GM12878 (cell line): ENCODE measurements around the gene NSMCE4A. TPM values are rescaled to one million over a fixed set of nuclear protein-coding genes. Genes with fewer than 3 reads are reported as not detected.

Experiments used
- ATAC-seq: fragments of 200-7000 bp; cut with Tn5 transposase; 3 replicates; pipeline ENCODE4 v1.9.1; 2020; ENCODE audit warnings: mild to moderate bottlenecking, moderate library complexity
- BruUV-seq: library from RNA; stranded (reverse); fragments of 400-500 nt; replicated peaks from 2 replicates; lab custom pipeline; 2021; lab: Mats Ljungman, UMichigan
- CTCF ChIA-PET: fragments of 300-600 bp; sonication (Branson Sonifier 250); formaldehyde crosslinking; extraction: SDS; loops from one replicate; lab custom pipeline; 2021; ENCODE audit warnings: inconsistent platforms; lab: Yijun Ruan, JAX
- POLR2A ChIA-PET: fragments of 350-600 bp; formaldehyde crosslinking; extraction: SDS; loops from one replicate; lab custom pipeline; 2021; ENCODE audit warnings: inconsistent platforms; lab: Charles Lee
- RAD21 ChIA-PET: fragments of 300-600 bp; sonication (Branson Sonifier 250); formaldehyde crosslinking; loops from one replicate; lab custom pipeline; 2023; ENCODE audit warnings: antibody characterized with exemption; ENCODE audit not compliant: unreplicated experiment; lab: Charles Lee
- SMC1A ChIA-PET: fragments of 300-600 bp; sonication (Branson Sonifier 250); formaldehyde crosslinking; loops from one replicate; lab custom pipeline; 2023; ENCODE audit not compliant: unreplicated experiment, uncharacterized antibody; lab: Charles Lee
- DNase-seq: peaks from one replicate; pipeline ENCODE4 v3.0.0-alpha.2; 2011; ENCODE audit warnings: low read depth, low spot score
- FAIRE-seq: peaks from 3 replicates; lab custom pipeline; 2011; peaks lifted over from hg19 to GRCh38; lab: Jason Lieb, UNC
- H2AFZ ChIP-seq: 2 replicates; pipeline ENCODE4 v1.6.0; 2011; ENCODE audit warnings: low read depth, low read length, control low read depth; ENCODE audit not compliant: control insufficient read depth
- H3K27ac ChIP-seq: 2 replicates; pipeline ENCODE4 v1.5.1; 2011; ENCODE audit warnings: control low read depth; ENCODE audit not compliant: control insufficient read depth, insufficient read depth
- H3K27me3 ChIP-seq, 2 experiments: replicated peaks in 1 of 2; 2 replicates each; pipeline versions ENCODE4 v1.6.0 to v1.6.1; 2011; ENCODE audit warnings: low read length in 1 of 2; ENCODE audit not compliant: control insufficient read depth in 2 of 2, insufficient read depth in 2 of 2
- H3K36me3 ChIP-seq, 2 experiments: 2 replicates each; pipeline ENCODE4 v1.5.1; 2011; ENCODE audit warnings: low read length in 1 of 2; ENCODE audit not compliant: control insufficient read depth in 2 of 2, insufficient read depth in 2 of 2
- H3K4me1 ChIP-seq: 2 replicates; pipeline ENCODE4 v1.6.1; 2011; ENCODE audit warnings: mild to moderate bottlenecking, low read length, moderate library complexity, mixed read lengths; ENCODE audit not compliant: control insufficient read depth, insufficient read depth
- H3K4me2 ChIP-seq: 2 replicates; pipeline ENCODE4 v1.6.0; 2011; ENCODE audit warnings: control low read depth; ENCODE audit not compliant: control insufficient read depth, insufficient read depth
- H3K4me3 ChIP-seq: fragments of 200-600 bp; sonication (generic); 2 replicates; pipeline ENCODE4 v1.5.1; 2016
- H3K79me2 ChIP-seq: 2 replicates; pipeline ENCODE4 v1.6.0; 2011; ENCODE audit warnings: low read length; ENCODE audit not compliant: control insufficient read depth, insufficient read depth
- H3K9ac ChIP-seq: 2 replicates; pipeline ENCODE4 v1.8.0; 2011; ENCODE audit warnings: low read length, control low read depth, mixed read lengths; ENCODE audit not compliant: control insufficient read depth, insufficient read depth
- H3K9me3 ChIP-seq: replicated peaks from 3 replicates; pipeline ENCODE4 v1.5.1; 2011; ENCODE audit warnings: mild to moderate bottlenecking, low read length; ENCODE audit not compliant: control insufficient read depth, insufficient read depth
- H4K20me1 ChIP-seq: 2 replicates; pipeline ENCODE4 v1.6.0; 2011; ENCODE audit not compliant: control insufficient read depth, insufficient read depth
- CBFB ChIP-seq: IDR thresholded peaks from 2 replicates; pipeline ENCODE4 v1.6.1; 2016; ENCODE audit warnings: antibody characterized with exemption, low read depth
- EZH2 ChIP-seq: IDR thresholded peaks from 2 replicates; pipeline ENCODE4 v1.6.1; 2012; ENCODE audit warnings: low read depth, mild to moderate bottlenecking, control low read depth, inconsistent platforms, low read length, borderline replicate concordance; ENCODE audit not compliant: control insufficient read depth
- FOXK2 ChIP-seq: fragments of 450-650 bp; IDR thresholded peaks from 2 replicates; pipeline ENCODE4 v1.6.1; 2017; ENCODE audit warnings: mild to moderate bottlenecking, moderate library complexity
- JUNB ChIP-seq: IDR thresholded peaks from 2 replicates; pipeline ENCODE4 v1.6.1; 2016; ENCODE audit warnings: antibody characterized with exemption, mild to moderate bottlenecking
- NFXL1 ChIP-seq: fragments of 450-650 bp; IDR thresholded peaks from 2 replicates; pipeline ENCODE4 v1.6.1; 2017; ENCODE audit warnings: antibody characterized with exemption, mild to moderate bottlenecking, borderline replicate concordance
- POU2F2 ChIP-seq: IDR thresholded peaks from 3 replicates; pipeline ENCODE4 v1.6.1; 2011; ENCODE audit warnings: low read depth, mild to moderate bottlenecking, low read length, borderline replicate concordance
- YBX1 ChIP-seq: fragments of 450-650 bp; IDR thresholded peaks from 2 replicates; pipeline ENCODE4 v1.6.1; 2016; ENCODE audit warnings: antibody characterized with exemption
- ZZZ3 ChIP-seq: IDR thresholded peaks from 2 replicates; pipeline ENCODE4 v1.6.1; 2011; ENCODE audit warnings: low read depth; ENCODE audit not compliant: control insufficient read depth, insufficient read length
- WGBS: methylation state at CpG from one replicate; pipeline ENCODE4 v1.1.6; 2016; ENCODE audit warnings: low lambda C conversion rate; ENCODE audit not compliant: insufficient replicate concordance, insufficient coverage; ENCODE audit errors: missing lambda C conversion rate; 5-methylcytosine and 5-hydroxymethylcytosine counted together
- in situ Hi-C: fragments of 300-500 bp; cut with MboI; formaldehyde crosslinking; loops from 9 replicates; pipeline ENCODE4 v1.14.3; 2018; ENCODE audit warnings: mixed read lengths
- intact Hi-C: fragments of 100-400 bp; cut with micrococcal nuclease; formaldehyde crosslinking; loops from one replicate; pipeline ENCODE4 v1.14.2; 2022; ENCODE audit not compliant: unreplicated experiment
- polyA plus RNA-seq, 11 experiments: library from polyadenylated mRNA; depleted of rRNA in 4 of 11; unstranded in 6 of 11; stranded (reverse) in 5 of 11; fragments of >200 nt; fragmentation: Nextera tagmentation in 4 of 11; fragmentation: Illumina TruSeq in 1 of 11; extraction: Ambion mirVana in 4 of 11; extraction: Trizol in 1 of 11; gene quantifications; 1 replicate in 1 of 11; 2 replicates in 10 of 11; pipeline versions ENCODE4 v1.2.1 to v1.2.3, GENCODE V29; 2011 to 2016; ENCODE audit warnings: inconsistent platforms in 2 of 11, missing spikeins in 2 of 11, low read depth in 1 of 11
- total RNA-seq, 4 experiments: library from RNA; depleted of rRNA in 3 of 4; stranded (reverse); fragments of >200 nt in 3 of 4; fragmentation: Illumina TruSeq in 1 of 4; extraction: Trizol in 1 of 4; gene quantifications; 2 replicates each; pipeline versions ENCODE4 v1.2.1 to v1.2.3, GENCODE V29; 2013 to 2021
- TF ChIP-seq, protein P1 (sequence below): fragments of 450-650 bp; IDR thresholded peaks from 2 replicates; pipeline ENCODE4 v1.6.1; 2016; ENCODE audit warnings: mild to moderate bottlenecking, moderate library complexity, borderline replicate concordance
- TF ChIP-seq, protein P2 (sequence below): IDR thresholded peaks from 2 replicates; pipeline ENCODE4 v1.6.1; 2011; ENCODE audit warnings: low read depth, low read length, improper control_type of control experiment, borderline replicate concordance
- TF ChIP-seq, protein P3 (sequence below): fragments of 450-650 bp; IDR thresholded peaks from 2 replicates; pipeline ENCODE4 v1.6.1; 2017; ENCODE audit warnings: mild to moderate bottlenecking, low read depth, inconsistent platforms; ENCODE audit not compliant: poor library complexity, severe bottlenecking

The NSMCE4A gene
- total and polyA plus RNA-seq, 10 of the 15 experiments (the other 5 are each of a cell fraction or from before 2014, with no cell fraction given): 14.2 to 105 (median 76.1) TPM

DNA sequence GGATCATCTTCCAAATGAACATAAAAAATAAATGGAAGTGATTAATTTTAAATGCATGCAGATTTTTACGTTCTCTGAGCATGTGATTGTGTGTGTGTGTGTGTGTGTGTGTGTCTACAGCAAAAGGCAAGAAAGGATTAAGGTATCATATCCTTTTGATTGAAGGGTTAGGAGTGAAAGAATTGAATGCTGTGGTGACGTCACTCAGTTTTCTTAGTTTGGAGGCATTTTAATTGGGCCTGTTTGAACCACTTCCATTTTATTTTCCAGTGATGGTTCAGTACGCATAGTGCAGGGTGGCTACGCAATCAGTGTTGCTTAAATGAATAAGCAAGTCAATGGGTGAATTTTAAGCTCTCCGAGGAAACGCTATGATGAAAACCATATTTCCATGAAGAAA lies 45.2 kb upstream of the NSMCE4A start:
- Histone ChIP-seq H3K27me3 (no peaks in the 10 kb centered on the region; a peak in 2 of 4 replicates), H2AFZ (no peak overlapping the region), H3K9ac (no peak overlapping the region), H3K9me3 (no peaks in the 10 kb centered on the region), H3K36me3 (no peaks in the 10 kb centered on the region), H3K27ac (no peak overlapping the region), H3K4me3 (no peak overlapping the region), H3K79me2 (no peaks in the 10 kb centered on the region), H3K4me1 (no peaks in the 10 kb centered on the region), H3K4me2 (no peak overlapping the region), H4K20me1 (no peaks in the 10 kb centered on the region)
- ChIA-PET POLR2A (no interaction called here), RAD21 (no interaction called here), CTCF (no interaction called here), SMC1A (no interaction called here)
- FAIRE-seq (no peak), ATAC-seq (no peak), DNase-seq (no peak)
- intact Hi-C loops (no loop called here), in situ Hi-C loops (no loop called here)
- TF ChIP-seq FOXK2 (no peak), ZZZ3 (no peak), CBFB (no peak), POU2F2 (no peak), EZH2 (no peak), NFXL1 (no peak), JUNB (no peak), YBX1 (no peak)
- TF ChIP-seq, protein P1, sequence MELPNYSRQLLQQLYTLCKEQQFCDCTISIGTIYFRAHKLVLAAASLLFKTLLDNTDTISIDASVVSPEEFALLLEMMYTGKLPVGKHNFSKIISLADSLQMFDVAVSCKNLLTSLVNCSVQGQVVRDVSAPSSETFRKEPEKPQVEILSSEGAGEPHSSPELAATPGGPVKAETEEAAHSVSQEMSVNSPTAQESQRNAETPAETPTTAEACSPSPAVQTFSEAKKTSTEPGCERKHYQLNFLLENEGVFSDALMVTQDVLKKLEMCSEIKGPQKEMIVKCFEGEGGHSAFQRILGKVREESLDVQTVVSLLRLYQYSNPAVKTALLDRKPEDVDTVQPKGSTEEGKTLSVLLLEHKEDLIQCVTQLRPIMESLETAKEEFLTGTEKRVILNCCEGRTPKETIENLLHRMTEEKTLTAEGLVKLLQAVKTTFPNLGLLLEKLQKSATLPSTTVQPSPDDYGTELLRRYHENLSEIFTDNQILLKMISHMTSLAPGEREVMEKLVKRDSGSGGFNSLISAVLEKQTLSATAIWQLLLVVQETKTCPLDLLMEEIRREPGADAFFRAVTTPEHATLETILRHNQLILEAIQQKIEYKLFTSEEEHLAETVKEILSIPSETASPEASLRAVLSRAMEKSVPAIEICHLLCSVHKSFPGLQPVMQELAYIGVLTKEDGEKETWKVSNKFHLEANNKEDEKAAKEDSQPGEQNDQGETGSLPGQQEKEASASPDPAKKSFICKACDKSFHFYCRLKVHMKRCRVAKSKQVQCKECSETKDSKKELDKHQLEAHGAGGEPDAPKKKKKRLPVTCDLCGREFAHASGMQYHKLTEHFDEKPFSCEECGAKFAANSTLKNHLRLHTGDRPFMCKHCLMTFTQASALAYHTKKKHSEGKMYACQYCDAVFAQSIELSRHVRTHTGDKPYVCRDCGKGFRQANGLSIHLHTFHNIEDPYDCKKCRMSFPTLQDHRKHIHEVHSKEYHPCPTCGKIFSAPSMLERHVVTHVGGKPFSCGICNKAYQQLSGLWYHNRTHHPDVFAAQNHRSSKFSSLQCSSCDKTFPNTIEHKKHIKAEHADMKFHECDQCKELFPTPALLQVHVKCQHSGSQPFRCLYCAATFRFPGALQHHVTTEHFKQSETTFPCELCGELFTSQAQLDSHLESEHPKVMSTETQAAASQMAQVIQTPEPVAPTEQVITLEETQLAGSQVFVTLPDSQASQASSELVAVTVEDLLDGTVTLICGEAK: no peak
- TF ChIP-seq, protein P2, sequence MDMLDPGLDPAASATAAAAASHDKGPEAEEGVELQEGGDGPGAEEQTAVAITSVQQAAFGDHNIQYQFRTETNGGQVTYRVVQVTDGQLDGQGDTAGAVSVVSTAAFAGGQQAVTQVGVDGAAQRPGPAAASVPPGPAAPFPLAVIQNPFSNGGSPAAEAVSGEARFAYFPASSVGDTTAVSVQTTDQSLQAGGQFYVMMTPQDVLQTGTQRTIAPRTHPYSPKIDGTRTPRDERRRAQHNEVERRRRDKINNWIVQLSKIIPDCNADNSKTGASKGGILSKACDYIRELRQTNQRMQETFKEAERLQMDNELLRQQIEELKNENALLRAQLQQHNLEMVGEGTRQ: no peak
- TF ChIP-seq, protein P3, sequence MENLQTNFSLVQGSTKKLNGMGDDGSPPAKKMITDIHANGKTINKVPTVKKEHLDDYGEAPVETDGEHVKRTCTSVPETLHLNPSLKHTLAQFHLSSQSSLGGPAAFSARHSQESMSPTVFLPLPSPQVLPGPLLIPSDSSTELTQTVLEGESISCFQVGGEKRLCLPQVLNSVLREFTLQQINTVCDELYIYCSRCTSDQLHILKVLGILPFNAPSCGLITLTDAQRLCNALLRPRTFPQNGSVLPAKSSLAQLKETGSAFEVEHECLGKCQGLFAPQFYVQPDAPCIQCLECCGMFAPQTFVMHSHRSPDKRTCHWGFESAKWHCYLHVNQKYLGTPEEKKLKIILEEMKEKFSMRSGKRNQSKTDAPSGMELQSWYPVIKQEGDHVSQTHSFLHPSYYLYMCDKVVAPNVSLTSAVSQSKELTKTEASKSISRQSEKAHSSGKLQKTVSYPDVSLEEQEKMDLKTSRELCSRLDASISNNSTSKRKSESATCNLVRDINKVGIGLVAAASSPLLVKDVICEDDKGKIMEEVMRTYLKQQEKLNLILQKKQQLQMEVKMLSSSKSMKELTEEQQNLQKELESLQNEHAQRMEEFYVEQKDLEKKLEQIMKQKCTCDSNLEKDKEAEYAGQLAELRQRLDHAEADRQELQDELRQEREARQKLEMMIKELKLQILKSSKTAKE: no peak
- BruUV-seq: no TSS peak
- WGBS: 62% methylated on average over 6 of the region's 6 CpGs
